GM12872 (cell line): Measurements from ENCODE around the gene EHHADH.

Experiments used
- TF ChIP-seq, protein P1 (sequence below): IDR thresholded peaks from 3 replicates; pipeline ENCODE4 v1.5.1; 2011; ENCODE audit warnings: low read depth, mild to moderate bottlenecking, low read length, moderate library complexity; ENCODE audit not compliant: insufficient read depth

The EHHADH gene

DNA sequence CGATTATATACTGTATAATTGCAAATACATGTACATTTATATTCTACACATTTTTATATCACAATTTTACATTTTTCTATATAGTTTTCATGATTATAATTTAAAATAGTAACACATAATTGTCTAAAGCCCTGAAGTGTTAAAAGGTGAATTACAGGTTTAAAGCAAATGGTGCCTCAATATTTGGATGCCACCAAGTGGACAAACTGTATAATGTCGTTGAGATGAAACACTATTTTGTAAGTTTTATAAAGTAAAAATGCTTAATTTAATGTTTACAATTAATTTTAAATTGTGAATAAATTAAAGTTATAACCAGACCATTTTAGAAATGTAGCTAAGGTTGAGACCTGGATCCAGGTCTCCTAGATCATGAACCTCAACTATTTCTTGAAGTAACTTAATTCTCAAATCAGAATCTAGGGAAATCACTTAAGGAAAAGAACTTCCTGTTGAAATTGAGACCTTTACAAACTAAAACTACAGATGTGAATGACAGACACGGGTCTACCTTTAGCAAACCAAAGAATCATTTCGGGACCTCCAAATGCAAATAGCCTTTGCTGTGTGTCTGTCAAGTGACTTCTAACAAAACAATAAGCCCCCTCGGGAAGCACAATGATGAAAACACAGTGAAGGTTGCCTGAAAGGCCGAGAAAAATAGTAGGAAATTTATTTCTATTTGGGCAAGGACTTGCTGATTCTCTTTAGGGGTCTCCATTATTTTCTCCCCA is 37.8 kb downstream of the EHHADH start:
- TF ChIP-seq, protein P1, sequence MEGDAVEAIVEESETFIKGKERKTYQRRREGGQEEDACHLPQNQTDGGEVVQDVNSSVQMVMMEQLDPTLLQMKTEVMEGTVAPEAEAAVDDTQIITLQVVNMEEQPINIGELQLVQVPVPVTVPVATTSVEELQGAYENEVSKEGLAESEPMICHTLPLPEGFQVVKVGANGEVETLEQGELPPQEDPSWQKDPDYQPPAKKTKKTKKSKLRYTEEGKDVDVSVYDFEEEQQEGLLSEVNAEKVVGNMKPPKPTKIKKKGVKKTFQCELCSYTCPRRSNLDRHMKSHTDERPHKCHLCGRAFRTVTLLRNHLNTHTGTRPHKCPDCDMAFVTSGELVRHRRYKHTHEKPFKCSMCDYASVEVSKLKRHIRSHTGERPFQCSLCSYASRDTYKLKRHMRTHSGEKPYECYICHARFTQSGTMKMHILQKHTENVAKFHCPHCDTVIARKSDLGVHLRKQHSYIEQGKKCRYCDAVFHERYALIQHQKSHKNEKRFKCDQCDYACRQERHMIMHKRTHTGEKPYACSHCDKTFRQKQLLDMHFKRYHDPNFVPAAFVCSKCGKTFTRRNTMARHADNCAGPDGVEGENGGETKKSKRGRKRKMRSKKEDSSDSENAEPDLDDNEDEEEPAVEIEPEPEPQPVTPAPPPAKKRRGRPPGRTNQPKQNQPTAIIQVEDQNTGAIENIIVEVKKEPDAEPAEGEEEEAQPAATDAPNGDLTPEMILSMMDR, result peak; percentile 38; the same call in 1 of the 3 replicates

GRCh38 chr3:185212559-185212958 is 41.3 kb downstream of the EHHADH start:
- TF ChIP-seq, protein P1, result no peak

DNA sequence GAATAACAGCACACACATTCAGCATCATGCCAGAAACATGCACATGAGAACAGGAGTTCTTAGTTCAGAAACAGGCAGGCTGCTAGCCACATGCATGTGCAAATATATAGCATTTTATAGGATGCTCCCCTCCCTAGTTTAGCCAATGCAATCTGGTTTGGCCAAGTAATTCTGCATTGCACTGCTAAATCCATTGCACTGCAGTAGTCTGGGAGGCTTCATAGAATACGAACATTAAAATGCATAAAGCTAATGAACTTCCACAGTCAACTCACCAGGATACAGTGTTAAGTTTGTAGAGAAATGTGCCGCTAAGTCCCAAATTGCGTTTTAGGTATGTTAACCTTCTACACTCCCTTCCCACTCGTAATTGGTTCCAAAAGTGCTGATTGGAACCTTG is 41.8 kb downstream of the EHHADH start:
- TF ChIP-seq, protein P1, result no peak

- TF ChIP-seq, protein P1, result no peak
Measured at GRCh38 chr3:185210621-185211142, 43.2 kb downstream of the EHHADH start.

DNA sequence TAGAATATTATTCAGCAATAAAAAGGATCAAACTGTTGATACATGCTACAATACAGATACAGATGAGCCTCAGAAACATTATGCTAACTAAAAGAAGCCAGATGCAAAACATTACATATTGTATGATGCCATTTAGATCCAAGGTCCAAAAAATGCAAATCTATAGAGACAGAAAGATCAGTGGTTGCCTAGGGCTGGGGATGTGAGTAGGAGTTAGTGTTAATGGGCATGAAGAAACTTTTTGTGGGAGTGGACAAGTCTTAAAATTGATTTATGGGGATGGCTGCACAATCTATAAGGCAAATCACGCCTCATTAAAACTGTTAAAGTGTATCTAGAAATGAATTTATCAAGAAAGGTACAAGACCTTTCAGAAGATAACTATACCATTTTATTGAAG is 45.0 kb downstream of the EHHADH start:
- TF ChIP-seq, protein P1, result no peak

- TF ChIP-seq, protein P1, result no peak
Measured at GRCh38 chr3:185207931-185208746, 45.7 kb downstream of the EHHADH start.

DNA sequence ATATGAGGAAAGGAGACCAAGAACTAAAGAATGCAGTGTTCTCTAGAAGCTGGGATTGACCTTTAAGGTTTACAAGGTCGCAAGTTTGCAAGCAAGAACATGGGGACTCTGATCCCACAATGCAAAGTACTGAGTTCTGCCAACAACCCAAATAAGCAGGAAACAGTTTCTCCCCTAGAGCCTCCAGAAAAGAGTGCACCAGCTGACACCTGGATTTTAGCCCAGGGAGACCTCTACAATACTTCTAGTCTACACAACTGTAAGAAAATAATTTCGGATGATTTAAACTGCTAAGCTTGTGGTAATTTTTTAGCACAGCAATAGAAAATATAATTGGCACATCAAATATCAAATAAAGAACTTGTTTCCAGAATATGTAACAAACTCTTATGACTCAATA is 46.4 kb downstream of the EHHADH start:
- TF ChIP-seq, protein P1, result no peak
